Stimulated activated CD4-positive, alpha-beta T cell treated with anti-CD3 and anti-CD28 coated beads, Interleukin-1b, Interleukin-23, amount 100 ng/mL, for 1 hour (primary cell): ENCODE measurements around the gene OR1E1.
"Not testable (repeated sequence)": the region's sequence is repeated elsewhere in the genome, so short reads cannot be mapped to it uniquely, and the experiment has no call there.

Source experiments
- DNase-seq, 2 donors: peaks; one replicate each; pipeline ENCODE4 v3.0.0-alpha.2; 2020; ENCODE audit warnings: low read depth in 2 of 2

Gene OR1E1

GRCh38 chr17:3398310-3398709, at the start of gene OR1E1:
TSS of gene OR1E1 (minus strand) at chr17:3398410. CDS start at chr17:3398410, 0 bp downstream.
- DNase-seq = no peak

GRCh38 chr17:3447625-3448024, 49.4 kb upstream of the OR1E1 start:
- DNase-seq = no peak

- no peak for DNase-seq
Observed at GRCh38 chr17:3440451-3440850, 42.2 kb upstream of the OR1E1 start.

GRCh38 chr17:3438368-3438767, 40.2 kb upstream of the OR1E1 start:
- DNase-seq = no peak

- DNase-seq = no peak
Observed at GRCh38 chr17:3433741-3434140, 35.5 kb upstream of the OR1E1 start, which contains the start of gene OR1E2. TSS of gene OR1E2 (minus strand) at chr17:3433841. CDS start at chr17:3433841, 0 bp downstream.

- DNase-seq = not testable (repeated sequence)
Observed at GRCh38 chr17:3433215-3433614, 35.0 kb upstream of the OR1E1 start.

- DNase-seq = no peak
Observed at GRCh38 chr17:3418222-3418621, 20.0 kb upstream of the OR1E1 start.

GRCh38 chr17:3415610-3416009, 17.4 kb upstream of the OR1E1 start:
- no peak for DNase-seq

GRCh38 chr17:3412216-3412615, 14.0 kb upstream of the OR1E1 start:
- DNase-seq = not testable (repeated sequence)

- DNase-seq = no peak
Observed at GRCh38 chr17:3411070-3411469, 12.9 kb upstream of the OR1E1 start, which contains the start of gene OR3A3. TSS of gene OR3A3 (plus strand) at chr17:3411370.

- DNase-seq = not testable (repeated sequence)
Observed at GRCh38 chr17:3403856-3404255, 5.6 kb upstream of the OR1E1 start.

GRCh38 chr17:3401786-3402185, 3.6 kb upstream of the OR1E1 start:
- DNase-seq = no peak

- no peak for DNase-seq
Observed at GRCh38 chr17:3400055-3400454, 1.8 kb upstream of the OR1E1 start.

- not testable (repeated sequence) for DNase-seq
Observed at GRCh38 chr17:3397801-3398200, 409 bp downstream of the OR1E1 start.

- no peak for DNase-seq
Observed at GRCh38 chr17:3389791-3390190, 8.4 kb downstream of the OR1E1 start.

- no peak for DNase-seq
Observed at GRCh38 chr17:3385869-3386816, 12.1 kb downstream of the OR1E1 start, which contains the start of gene OR3A2. TSS of gene OR3A2 (minus strand) at chr17:3386308.

- no peak for DNase-seq
Observed at GRCh38 chr17:3381957-3382356, 16.3 kb downstream of the OR1E1 start.

GRCh38 chr17:3378321-3378720, 19.9 kb downstream of the OR1E1 start:
- no peak for DNase-seq

- DNase-seq = not testable (repeated sequence)
Observed at GRCh38 chr17:3371167-3371566, 27.0 kb downstream of the OR1E1 start.
